Measurements from ENCODE around the gene ARHGEF25.
"Not testable (repeated sequence)": the region's sequence is repeated elsewhere in the genome, so short reads cannot be mapped to it uniquely, and the experiment has no call there.

Gene ARHGEF25

DNA sequence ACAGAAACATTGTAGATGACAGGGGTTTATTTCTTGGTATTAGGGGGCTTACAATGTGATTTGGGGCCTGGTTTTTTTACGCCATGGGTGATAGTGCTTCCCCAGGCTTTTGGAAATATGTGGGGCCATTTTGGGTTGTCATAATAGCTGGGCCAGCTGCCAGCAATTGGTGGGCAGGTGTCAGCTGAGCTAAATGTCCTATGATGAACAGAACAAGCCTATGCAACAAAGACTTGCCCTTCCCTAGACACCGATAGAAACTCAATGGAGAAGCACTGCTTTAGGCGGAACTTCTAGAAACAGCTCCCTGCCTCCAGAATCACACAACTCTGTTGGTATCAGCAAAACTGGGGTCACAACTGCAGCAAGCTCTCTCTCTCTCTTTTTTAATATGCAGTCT lies 26.9 kb downstream of the ARHGEF25 start:
- no peak for DNase-seq

DNA sequence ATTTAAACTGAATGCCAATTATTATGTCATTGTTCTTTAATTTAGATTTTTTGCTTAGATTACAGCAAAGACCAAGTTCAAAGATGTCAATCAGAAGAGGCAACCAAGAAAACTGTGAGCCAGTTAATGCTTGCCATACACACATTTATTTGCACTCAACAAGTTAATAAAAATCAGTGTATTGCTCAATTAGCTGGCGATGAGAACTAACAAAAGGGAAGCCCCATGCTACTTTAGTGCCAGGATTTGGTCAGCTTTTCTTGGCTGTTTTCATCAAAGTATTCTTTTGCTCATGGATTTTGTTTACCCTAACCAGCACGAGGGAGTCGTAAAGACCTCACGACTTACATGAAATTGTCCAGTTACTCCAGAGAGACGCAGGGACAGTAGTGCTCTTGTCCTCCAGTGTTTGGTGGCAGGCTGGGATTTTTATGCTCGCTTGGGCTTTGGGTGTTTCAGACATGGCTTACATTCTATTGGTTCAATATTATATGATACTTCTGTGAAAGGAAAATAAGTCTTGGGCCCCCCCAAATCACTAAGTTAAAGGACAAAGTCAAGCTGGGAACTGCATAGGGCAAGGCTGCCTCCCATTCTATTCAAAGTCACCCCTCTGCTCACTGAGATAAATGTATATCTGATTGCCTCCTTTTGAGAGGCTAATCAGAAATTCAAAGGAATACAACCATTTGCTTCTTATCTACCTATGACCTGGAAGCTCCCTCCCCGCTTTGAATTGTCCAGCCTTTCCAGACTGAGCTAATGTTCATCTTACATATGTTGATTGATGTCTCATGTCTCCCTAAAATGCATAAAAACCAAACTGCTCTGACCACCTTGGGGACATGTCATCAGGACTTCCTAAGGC lies 29.2 kb downstream of the ARHGEF25 start:
- no peak for DNase-seq

DNA sequence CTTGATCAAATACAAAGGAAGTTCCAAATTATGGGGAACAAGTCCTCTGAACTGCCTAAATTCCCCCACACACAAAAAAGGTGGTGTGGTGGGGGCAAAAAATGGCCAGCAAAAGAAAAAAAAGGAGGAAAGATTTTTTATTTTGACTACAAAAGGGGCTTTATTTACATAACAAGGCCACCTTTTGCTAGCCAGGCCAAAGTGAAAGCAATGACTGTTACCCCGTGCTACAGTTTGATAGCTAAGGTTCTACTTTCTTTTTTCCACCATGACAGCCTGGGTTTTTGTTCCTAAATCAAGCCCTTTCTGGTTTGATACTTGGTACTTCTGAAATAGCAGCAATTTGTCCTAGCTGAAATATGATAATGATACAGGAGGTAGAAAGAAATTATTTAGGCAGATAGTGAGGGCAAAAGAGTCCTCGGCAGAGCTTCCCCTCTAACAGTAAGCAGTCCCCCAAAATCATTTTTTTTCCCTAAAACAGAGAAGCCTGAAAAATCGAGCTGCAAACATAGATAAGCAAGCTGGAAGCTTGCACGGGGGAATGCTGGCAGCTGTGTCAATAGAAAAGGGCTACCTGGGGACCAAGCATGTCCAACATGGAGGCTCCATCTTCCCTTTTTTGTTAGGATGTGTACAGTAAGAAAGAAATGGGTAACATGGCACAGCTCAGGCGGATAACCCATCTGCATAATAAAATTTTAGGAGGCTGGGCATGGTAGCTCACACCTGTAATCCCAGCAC lies 30.6 kb downstream of the ARHGEF25 start:
- no peak for DNase-seq

DNA sequence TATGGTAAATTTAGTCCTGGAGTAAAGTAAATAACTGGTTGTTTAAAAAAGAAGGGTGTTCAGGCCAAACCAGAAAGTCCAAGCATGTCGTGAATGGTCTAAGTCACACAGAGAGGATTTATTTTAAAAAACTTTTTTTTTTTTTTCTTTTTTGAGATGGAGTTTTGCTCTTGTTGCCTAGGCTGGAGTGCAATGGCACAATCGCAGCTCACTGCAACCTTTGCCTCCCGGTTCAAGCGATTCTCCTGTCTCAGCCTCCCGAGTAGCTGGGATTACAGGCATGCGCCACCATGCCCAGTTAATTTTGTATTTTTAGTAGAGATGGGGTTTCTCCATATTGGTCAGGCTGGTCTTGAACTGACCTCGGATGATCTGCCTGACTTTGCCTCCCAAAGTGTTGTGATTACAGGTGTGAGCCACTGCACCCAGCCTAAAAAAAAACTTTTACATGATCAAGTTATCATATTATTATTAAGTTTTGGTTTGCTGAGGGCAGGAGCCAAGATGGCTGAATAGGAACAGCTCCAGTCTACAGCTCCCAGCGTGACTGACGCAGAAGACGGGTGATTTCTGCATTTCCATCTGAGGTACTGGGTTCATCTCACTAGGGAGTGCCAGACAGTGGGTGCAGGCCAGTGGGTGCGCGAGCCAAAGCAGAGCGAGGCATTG lies 34.9 kb downstream of the ARHGEF25 start:
- DNase-seq: not testable (repeated sequence)

DNA sequence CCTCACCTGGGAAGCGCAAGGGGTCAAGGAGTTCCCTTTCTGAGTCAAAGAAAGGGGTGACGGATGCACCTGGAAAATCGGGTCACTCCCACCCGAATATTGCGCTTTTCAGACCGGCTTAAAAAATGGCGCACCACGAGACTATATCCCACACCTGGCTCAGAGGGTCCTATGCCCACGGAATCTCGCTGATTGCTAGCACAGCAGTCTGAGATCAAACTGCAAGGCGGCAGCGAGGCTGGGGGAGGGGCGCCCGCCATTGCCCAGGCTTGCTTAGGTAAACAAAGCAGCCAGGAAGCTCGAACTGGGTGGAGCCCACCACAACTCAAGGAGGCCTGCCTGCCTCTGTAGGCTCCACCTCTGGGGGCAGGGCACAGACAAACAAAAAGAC lies 35.4 kb downstream of the ARHGEF25 start:
- not testable (repeated sequence) for DNase-seq

DNA sequence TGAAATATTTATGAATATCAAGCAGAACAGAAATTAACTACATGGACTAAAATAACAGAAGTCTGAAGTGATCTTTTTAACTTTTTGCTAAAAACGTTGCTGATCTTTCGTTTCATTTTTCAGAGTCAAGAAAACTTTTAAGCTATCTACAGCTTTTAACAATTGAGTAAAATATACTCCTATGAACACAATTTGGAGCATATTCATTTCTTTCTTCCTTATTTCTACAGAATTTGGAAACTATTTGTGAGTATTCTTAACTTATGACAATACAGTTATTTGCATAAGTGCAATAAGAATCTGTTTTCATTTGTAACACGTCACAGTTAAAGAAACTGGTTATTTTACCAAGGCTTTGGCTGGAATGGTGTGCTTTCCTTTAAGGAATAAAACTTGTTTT lies 42.8 kb downstream of the ARHGEF25 start:
- no peak for DNase-seq

DNA sequence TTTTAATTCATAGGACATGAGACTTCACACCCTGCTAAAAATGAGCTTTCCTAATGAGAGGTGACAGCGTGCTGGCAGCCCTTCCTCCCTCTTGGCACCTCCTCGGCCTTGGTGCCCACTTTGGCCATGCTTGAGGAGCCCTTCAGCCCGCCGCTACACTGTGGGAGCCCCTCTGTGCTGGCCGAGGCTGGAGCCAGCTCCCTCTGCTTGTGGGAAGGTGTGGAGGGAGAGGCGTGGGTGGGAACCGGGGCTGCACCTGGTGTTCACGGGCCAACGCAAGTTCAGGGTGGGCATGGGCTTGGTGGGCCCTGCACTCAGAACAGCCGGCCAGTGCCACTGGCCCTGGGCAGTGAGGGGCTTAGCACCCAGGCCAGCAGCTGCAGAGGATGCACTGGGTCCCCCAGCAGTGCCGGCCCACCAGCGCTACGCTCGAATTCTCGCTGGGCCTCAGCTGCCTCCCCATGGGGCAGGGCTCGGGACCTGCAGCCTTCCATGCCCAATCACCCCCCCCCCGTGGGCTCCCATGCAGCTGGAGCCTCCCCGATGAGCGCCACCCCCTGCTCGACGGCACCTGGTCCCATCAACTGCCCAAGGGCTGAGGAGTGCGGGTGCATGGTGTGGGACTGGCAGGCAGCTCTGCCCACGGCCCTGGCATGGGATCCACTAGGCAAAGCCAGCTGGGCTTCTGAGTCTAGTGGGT lies 44.5 kb downstream of the ARHGEF25 start:
- no peak for DNase-seq

DNA sequence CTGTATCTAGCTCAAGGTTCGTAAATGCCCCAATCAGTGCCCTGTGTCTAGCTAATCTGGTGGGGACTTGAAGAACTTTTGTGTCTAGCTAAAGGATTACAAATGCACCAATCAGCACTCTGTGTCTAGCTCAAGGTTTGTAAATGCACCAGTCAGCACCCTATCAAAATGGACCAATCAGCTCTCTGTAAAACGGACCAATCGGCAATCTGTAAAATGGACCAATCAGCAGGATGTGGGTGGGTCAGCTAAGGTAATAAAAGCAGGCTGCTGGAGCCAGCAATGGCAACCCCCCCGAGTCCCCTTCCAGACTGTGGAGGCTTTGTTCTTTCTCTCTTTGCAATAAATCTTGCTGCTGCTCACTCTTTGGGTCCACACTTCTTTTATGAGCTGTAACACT lies 45.2 kb downstream of the ARHGEF25 start:
- not testable (repeated sequence) for DNase-seq

DNA sequence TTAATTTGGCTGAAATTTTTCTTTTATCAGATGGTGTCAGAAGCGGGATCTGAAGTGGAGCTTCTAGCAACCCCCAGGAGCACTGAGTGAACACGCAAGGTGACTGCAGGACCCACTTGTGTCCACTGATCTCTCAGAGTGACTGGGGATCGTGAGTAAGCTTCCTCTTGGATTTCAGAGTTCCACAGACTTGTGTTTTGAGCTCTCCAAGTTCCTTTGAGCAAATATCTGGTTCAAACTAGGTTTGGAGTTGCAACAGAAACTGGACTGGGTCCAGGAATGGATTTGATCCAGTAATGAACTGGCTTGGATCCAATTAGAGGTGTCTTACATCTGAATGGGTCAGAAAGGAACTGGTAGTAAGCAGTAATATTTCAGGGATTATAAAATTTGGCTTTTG lies 46.5 kb downstream of the ARHGEF25 start:
- DNase-seq: no peak

DNA sequence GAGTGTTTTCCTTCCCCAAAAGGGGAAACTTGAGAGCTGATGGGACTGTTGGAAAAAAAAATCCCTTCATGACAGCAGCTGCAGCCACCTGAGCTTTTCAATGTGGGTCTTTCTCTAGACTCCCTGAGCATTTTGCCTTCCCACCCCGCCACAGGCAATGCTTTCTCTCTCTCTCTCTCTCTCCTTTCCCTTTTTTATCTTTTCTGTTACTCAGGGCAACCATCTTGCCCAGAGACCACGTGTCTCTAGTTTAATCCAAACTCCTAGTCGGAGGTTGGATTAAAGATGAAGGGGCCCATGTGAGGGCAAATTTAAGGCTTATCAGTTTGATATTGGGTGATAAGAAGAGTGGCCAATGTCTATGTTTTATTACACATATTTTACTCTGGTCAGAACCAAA lies 47.7 kb downstream of the ARHGEF25 start:
- no peak for DNase-seq

DNA sequence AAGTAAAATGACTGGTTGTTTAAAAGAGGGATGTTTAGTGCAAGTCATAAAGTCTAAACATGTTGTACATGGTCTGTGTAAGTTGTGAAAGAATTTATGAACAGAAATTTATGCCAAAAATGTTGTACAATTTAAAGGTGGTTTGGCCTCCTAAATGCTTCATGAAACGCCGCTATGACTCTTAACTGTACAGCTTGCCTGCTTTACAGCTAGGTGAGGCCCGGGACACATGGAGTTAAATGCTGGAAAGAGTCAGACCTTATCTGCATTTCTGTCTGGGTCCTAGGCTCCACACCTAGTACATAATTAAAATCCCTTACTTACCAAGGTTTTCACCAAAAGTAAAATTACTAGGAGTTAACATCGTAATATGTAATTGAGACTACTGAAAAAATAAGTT lies 50.1 kb downstream of the ARHGEF25 start:
- no peak for DNase-seq

DNA sequence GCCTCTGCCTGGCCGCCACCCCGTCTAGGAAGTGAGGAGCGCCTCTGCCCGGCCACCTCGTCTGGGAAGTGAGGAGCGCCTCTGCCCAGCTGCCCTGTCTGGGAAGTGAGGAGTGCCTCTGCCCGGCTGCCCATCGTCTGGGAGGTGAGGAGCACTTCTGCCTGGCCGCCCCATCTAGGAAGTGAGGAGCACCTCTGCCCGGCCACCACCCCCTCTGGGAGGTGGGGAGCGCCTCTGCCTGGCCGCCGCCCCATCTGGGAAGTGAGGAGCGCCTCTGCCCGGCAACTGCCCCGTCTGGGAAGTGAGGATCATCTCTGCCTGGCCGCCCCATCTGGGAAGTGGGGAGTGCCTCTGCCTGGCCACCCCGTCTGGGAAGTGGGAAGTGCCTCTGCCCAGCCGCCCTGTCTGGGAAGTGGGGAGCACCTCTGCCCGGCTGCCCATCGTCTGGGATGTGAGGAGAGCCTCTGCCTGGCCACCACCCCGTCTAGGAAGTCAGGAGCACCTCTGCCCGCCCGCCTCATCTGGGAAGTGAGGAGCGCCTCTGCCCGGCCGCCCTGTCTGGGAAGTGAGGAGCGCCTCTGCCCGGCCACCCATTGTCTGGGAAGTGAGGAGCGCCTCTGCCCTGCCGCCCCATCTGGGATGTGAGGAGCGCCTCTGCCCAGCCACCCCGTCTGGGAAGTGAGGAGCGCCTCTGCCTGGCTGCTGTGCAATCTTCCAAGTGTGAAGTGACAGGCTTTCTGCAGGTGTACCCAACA lies 54.0 kb downstream of the ARHGEF25 start:
- DNase-seq: not testable (repeated sequence)

Measured in CD4-positive, alpha-beta T cell treated with Interleukin-17A for 1 hour (primary cell).